Common myeloid progenitor, CD34-positive (primary cell): ENCODE measurements around the gene ALOXE3.

Experiments
- CTCF ChIA-PET: fragments of 350-600 bp; sonication (Branson Sonifier 250); formaldehyde crosslinking; loops from one replicate; lab custom pipeline; 2021; ENCODE audit warnings: antibody characterized with exemption; lab: Charles Lee
- POLR2A ChIA-PET: fragments of 350-600 bp; sonication (Branson Sonifier 250); formaldehyde crosslinking; loops from one replicate; lab custom pipeline; 2021; ENCODE audit warnings: antibody characterized with exemption; lab: Charles Lee
- DNase-seq, 3 donors: peaks; one replicate each; pipeline versions ENCODE4 v3.0.0 to v3.0.0-alpha.2; 2013
- H3K27ac ChIP-seq, 2 experiments: 1 replicate in 1 of 2; 2 replicates in 1 of 2; pipeline ENCODE4 v1.7.0; 2013; ENCODE audit warnings: inconsistent platforms in 2 of 2, low read length in 2 of 2, mild to moderate bottlenecking in 2 of 2, low read depth in 1 of 2, moderate library complexity in 1 of 2; ENCODE audit not compliant: severe bottlenecking in 2 of 2, insufficient read depth in 1 of 2, poor library complexity in 1 of 2
- H3K27me3 ChIP-seq, 5 experiments: replicated peaks in 2 of 5; 1 replicate in 3 of 5; 2 replicates in 2 of 5; pipeline versions ENCODE4 v1.6.1 to v1.7.0; 2013; ENCODE audit warnings: low read length in 4 of 5, mild to moderate bottlenecking in 2 of 5, moderate library complexity in 2 of 5, inconsistent platforms in 1 of 5; ENCODE audit not compliant: insufficient read depth in 5 of 5, control insufficient read depth in 4 of 5
- H3K36me3 ChIP-seq, 4 experiments: 1 replicate in 2 of 4; 2 replicates in 2 of 4; pipeline versions ENCODE4 v1.6.1 to v1.7.0; 2013; ENCODE audit warnings: low read length in 3 of 4, control low read depth in 1 of 4, mild to moderate bottlenecking in 1 of 4; ENCODE audit not compliant: control insufficient read depth in 4 of 4, insufficient read depth in 4 of 4
- H3K4me1 ChIP-seq, 4 experiments: 1 replicate in 3 of 4; 2 replicates in 1 of 4; pipeline versions ENCODE4 v1.6.1 to v1.7.1; 2013; ENCODE audit warnings: low read length in 3 of 4, mild to moderate bottlenecking in 3 of 4, control low read depth in 1 of 4, inconsistent platforms in 1 of 4, moderate library complexity in 1 of 4; ENCODE audit not compliant: control insufficient read depth in 4 of 4, insufficient read depth in 4 of 4; ENCODE audit errors: control extremely low read depth in 1 of 4
- H3K4me3 ChIP-seq, 7 experiments: 1 replicate in 4 of 7; 2 replicates in 3 of 7; pipeline versions ENCODE4 v1.5.1 to v1.7.0; 2013; ENCODE audit warnings: mild to moderate bottlenecking in 7 of 7, low read length in 6 of 7, moderate library complexity in 6 of 7, inconsistent platforms in 2 of 7, low read depth in 2 of 7, control low read depth in 1 of 7; ENCODE audit not compliant: insufficient read depth in 4 of 7, control insufficient read depth in 1 of 7; ENCODE audit errors: extremely low read depth in 1 of 7
- H3K9me3 ChIP-seq, 5 experiments: 1 replicate in 4 of 5; 2 replicates in 1 of 5; pipeline versions ENCODE4 v1.6.1 to v1.7.1; 2013; ENCODE audit warnings: low read length in 4 of 5, mild to moderate bottlenecking in 2 of 5, inconsistent platforms in 1 of 5, low read depth in 1 of 5, moderate library complexity in 1 of 5; ENCODE audit not compliant: control insufficient read depth in 4 of 5, insufficient read depth in 2 of 5; ENCODE audit errors: control extremely low read depth in 1 of 5
- WGBS: methylation state at CpG from one replicate; pipeline ENCODE4 v1.1.5; 2013; ENCODE audit not compliant: insufficient coverage; 5-methylcytosine and 5-hydroxymethylcytosine counted together

ALOXE3 gene

DNA sequence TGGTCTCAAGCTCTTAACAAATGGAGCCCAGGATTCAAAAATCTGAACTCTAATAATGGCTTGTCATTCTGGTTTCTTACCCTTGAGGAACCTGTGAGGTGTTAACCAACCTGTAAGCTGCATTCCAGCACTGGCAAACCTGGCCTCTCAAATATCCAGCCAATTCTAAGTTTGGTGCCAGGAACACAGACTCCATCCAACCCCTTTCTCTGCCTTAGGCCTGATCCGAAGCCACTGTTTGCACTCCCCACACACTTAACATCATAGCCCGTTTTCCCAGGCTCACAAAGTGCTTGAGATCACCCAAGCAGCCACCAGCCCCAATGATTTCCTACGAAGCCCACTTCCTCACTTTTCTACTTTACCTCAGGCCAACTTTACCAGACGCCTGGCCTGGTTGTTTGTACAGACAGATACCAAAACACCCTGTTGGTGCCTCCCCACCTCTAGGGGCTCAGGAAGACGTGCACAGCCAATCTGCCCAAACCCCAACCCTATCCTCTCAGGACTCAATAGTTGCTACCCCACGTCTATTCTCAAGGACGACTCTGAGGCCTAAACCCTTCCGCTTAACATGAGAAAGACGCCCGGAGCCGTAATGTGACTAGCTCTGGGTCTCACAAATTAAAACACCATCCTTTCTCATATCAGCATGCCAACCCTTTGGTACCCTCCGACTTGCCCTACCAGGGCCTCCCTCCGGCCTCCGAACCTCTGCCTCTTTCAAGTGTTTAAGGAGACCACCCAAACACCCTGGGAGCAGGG, 37.1 kb upstream of the ALOXE3 start:
- peaks cover 0 to 15% (median 12%) of the 10 kb centered on the region in 4 experiments for H3K36me3 ChIP-seq
- CTCF ChIA-PET, result interaction anchor here (1.4 to 19.3 kb wide), 2 partner anchors 14 to 32 kb away, joined by 3 to 292 read pairs; partner anchors contain the start of gene PER1
- H3K4me3 ChIP-seq, result peak overlapping the region; percentile 61 to 88 (median 73)
- H3K9me3 ChIP-seq, result no peaks in the 10 kb centered on the region
- POLR2A ChIA-PET, result interaction anchor here (1.8 to 4.3 kb wide), 4 partner anchors 12 to 18 kb away, joined by 10 to 33 read pairs (median 24); no protein-coding TSS in a partner anchor
- WGBS, result 60% methylated on average over 14 of the region's 14 CpGs
- H3K4me1 ChIP-seq, result peaks cover 15 to 68% (median 68%) of the 10 kb centered on the region in 4 experiments
- peak overlapping the region; percentile 91 to 96 for H3K27ac ChIP-seq
- no peak for DNase-seq
- no peaks in the 10 kb centered on the region for H3K27me3 ChIP-seq

DNA sequence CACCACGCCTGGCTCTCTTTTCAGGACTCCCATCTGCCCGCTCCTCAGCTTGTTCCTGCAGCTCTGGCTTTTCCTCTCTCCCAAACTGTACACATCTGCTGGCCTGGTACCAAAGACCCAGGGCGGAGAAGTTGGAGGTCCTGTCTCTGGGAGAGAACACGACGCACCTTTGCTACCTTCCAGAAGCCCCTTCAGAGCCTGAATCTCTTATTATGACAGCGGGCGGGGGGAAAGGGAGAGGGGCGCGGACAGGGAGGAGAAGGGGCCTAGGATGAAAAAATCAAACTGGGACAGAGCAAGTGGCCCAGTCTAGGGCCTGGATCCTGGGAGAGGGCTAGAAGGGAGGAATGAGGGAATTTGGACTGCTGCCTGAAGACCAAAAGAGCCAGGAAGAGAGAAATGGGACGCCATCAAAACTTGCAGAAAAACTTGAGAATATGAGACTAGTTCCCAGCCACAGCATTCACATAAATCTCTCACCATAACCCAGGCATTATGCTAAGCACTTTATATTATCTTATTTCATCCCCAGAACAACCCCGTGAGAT, 36.4 kb upstream of the ALOXE3 start:
- H3K4me3 ChIP-seq, result peak overlapping the region in 6 of 7 experiments; percentile 8 to 88 (median 54)
- 95% methylated on average over 5 of the region's 11 CpGs for WGBS
- CTCF ChIA-PET, result interaction anchor here (1.5 to 19.3 kb wide), 2 partner anchors 13 to 28 kb away, joined by 4 to 292 read pairs; partner anchors contain the start of gene PER1

DNA sequence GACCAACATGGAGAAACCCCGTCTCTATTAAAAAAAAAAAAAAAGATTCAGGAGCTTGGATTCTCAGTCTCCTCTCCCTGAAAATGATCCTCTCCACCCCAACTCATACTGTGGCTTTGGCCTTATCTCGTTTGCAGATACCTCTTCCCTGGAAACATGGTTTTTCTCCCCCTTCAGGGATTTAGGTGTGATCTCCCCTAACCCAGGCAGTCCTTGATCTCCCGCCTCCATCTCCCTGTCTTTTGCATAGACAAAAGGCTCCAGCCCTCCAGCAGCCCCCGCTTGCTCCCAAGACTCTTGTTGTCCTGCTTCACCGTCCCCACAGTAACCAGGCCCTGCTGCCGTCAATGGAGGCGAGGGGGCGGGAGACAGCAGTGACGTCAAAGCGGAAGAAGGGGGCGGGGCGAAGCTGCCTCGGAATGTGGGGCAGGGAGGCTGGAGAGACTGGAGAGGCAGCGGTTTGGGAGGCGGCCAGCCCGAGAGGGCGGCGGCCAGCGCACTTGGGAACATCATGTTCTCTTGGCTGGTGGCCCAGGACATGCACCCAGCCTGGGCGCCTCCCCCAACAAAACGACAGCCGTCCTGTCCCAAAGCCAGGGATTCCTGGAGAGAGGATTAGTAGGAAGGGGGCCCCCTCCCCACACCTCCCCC, 35.8 kb upstream of the ALOXE3 start:
- Histone ChIP-seq H3K27ac (peak overlapping the region; percentile 87 to 95), H3K9me3 (no peaks in the 10 kb centered on the region), H3K4me3 (peak overlapping the region in 5 of 7 experiments; percentile 36 to 88 (median 73)), H3K36me3 (peaks cover 6 to 14% (median 10%) of the 10 kb centered on the region in 4 experiments), H3K27me3 (no peaks in the 10 kb centered on the region), H3K4me1 (peaks cover 15 to 74% (median 71%) of the 10 kb centered on the region in 4 experiments)
- ChIA-PET CTCF (interaction anchor here (1.5 to 19.3 kb wide), 2 partner anchors 13 to 27 kb away, joined by 4 to 292 read pairs; partner anchors contain the start of gene PER1), POLR2A (interaction anchor here (0.6 to 4.3 kb wide), 4 partner anchors 10 to 912 kb away, joined by 3 to 24 read pairs (median 10); no protein-coding TSS in a partner anchor)
- WGBS, result 2% methylated on average over 11 of the region's 22 CpGs
- peak; percentile 95 to 97 (median 95) for DNase-seq

More for the DNA sequence above, 36.4 kb upstream of the ALOXE3 start:
- Histone ChIP-seq H3K27ac (peak overlapping the region in 1 of 2 experiments; percentile 95), H3K27me3 (no peaks in the 10 kb centered on the region), H3K9me3 (no peaks in the 10 kb centered on the region), H3K4me1 (peaks cover 15 to 74% (median 71%) of the 10 kb centered on the region in 4 experiments), H3K36me3 (peaks cover 6 to 13% (median 10%) of the 10 kb centered on the region in 4 experiments)
- no peak for DNase-seq
- POLR2A ChIA-PET, result interaction anchor here (1.8 to 4.3 kb wide), 3 partner anchors 11 to 19 kb away, joined by 10 to 24 read pairs (median 10); no protein-coding TSS in a partner anchor

DNA sequence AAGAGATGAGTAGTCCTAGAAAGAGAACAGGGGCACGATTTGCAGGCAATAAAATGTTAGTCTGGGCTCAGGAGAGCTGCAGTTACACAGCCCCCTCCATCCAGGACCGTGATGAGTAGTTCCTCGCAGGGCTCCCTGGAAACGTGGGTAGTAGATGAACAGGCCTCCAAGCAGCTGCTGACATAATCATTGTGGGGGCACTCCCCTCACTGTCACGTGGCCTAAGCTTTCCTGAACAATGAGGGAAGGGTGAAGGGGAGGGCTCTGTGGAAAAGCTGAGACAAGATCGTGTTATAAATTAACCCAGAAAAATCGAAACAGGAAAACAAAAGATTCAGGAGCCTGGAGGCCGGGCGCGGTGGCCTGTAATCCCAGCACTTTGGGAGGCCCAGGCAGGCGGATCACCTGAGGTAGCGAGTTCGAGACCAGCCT, 35.2 kb upstream of the ALOXE3 start:
- peak overlapping the region in 3 of 7 experiments; percentile 26 to 88 (median 83) for H3K4me3 ChIP-seq
- 21% methylated on average over 11 of the region's 13 CpGs for WGBS
- DNase-seq, result peak; percentile 69 to 84 (median 81)

DNA sequence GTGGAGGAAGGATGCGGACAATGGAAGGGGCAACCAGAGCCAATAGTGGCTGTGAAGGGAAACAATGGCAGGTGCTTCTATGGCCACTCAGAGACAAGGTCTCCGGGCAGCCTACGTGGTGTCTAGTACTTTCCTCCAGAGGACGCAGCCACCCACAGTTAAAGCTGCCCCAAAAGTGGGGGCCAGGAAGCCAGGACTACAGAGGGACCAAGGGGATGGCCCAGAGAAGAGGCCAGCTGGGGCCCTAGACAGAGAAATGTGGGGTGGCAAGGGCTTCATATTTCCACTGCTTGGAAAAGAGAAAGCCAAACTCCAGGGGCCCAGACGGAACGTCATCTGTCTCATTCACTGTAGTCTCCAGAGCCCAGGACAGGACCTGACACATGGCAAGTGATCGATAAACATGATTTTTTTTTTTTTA, 34.7 kb upstream of the ALOXE3 start:
- Histone ChIP-seq H3K27ac (no peak overlapping the region), H3K4me3 (peak overlapping the region in 3 of 7 experiments; percentile 26 to 89 (median 88)), H3K27me3 (no peaks in the 10 kb centered on the region), H3K9me3 (no peaks in the 10 kb centered on the region), H3K36me3 (peaks cover 6 to 23% (median 18%) of the 10 kb centered on the region in 4 experiments), H3K4me1 (peaks cover 15 to 69% (median 66%) of the 10 kb centered on the region in 4 experiments)
- ChIA-PET POLR2A (interaction anchor here (0.6 to 4.3 kb wide), 3 partner anchors 9 to 521 kb away, joined by 3 to 24 read pairs (median 10); no protein-coding TSS in a partner anchor), CTCF (interaction anchor here (1.5 to 19.3 kb wide), 2 partner anchors 12 to 26 kb away, joined by 4 to 292 read pairs; partner anchors contain the start of gene PER1)
- 95% methylated on average over 7 of the region's 7 CpGs for WGBS
- no peak for DNase-seq

More for the DNA sequence above, 35.2 kb upstream of the ALOXE3 start:
- Histone ChIP-seq H3K27ac (peak overlapping the region; percentile 87 to 95), H3K27me3 (no peaks in the 10 kb centered on the region), H3K4me1 (peaks cover 15 to 72% (median 69%) of the 10 kb centered on the region in 4 experiments), H3K9me3 (no peaks in the 10 kb centered on the region), H3K36me3 (peaks cover 6 to 18% (median 14%) of the 10 kb centered on the region in 4 experiments)
- ChIA-PET CTCF (interaction anchor here (1.5 to 19.3 kb wide), 2 partner anchors 12 to 27 kb away, joined by 4 to 292 read pairs; partner anchors contain the start of gene PER1), POLR2A (interaction anchor here (0.6 to 4.3 kb wide), 5 partner anchors 10 to 912 kb away, joined by 3 to 24 read pairs (median 10); no protein-coding TSS in a partner anchor)
